Suprapubic skin (tissue), 4 donors: ENCODE data around the gene RBM17. TPM values are rescaled to one million over a fixed set of nuclear protein-coding genes. Genes with fewer than 3 reads are reported as not detected.
A peak's percentile ranks its signal among the peaks of the same experiment; 100 is the strongest.

Experiments used
- DNase-seq, 2 donors: peaks; one replicate each; pipeline ENCODE4 v3.0.0-alpha.2; 2019; ENCODE audit warnings: low spot score in 2 of 2
- H3K27ac ChIP-seq: fragments of 200-600 bp; sonication (generic); one replicate; pipeline ENCODE4 v1.5.1; 2019
- H3K27me3 ChIP-seq: fragments of 200-600 bp; sonication (generic); one replicate; pipeline ENCODE4 v1.5.1; 2019
- H3K36me3 ChIP-seq: fragments of 200-600 bp; sonication (generic); one replicate; pipeline ENCODE4 v1.5.1; 2019
- H3K4me1 ChIP-seq: fragments of 200-600 bp; sonication (generic); one replicate; pipeline ENCODE4 v1.5.1; 2019
- H3K4me3 ChIP-seq: fragments of 200-600 bp; sonication (generic); one replicate; pipeline ENCODE4 v1.5.1; 2019; ENCODE audit warnings: mild to moderate bottlenecking
- H3K9me3 ChIP-seq: fragments of 200-600 bp; sonication (generic); one replicate; pipeline ENCODE4 v1.5.1; 2019
- EP300 ChIP-seq: sonication (generic); formaldehyde crosslinking; IDR thresholded peaks from one replicate; pipeline ENCODE4 v1.6.1; 2017; ENCODE audit warnings: antibody characterized with exemption
- POLR2A ChIP-seq, 2 donors: fragments of 450-650 bp; IDR thresholded peaks; one replicate each; pipeline ENCODE4 v1.6.1; 2017; ENCODE audit warnings: antibody characterized with exemption in 2 of 2, mild to moderate bottlenecking in 2 of 2, moderate library complexity in 2 of 2
- POLR2AphosphoS5 ChIP-seq, 3 donors: sonication (generic); formaldehyde crosslinking; IDR thresholded peaks; one replicate each; pipeline ENCODE4 v1.6.1; 2017; ENCODE audit warnings: antibody characterized with exemption in 3 of 3
- WGBS: methylation state at CpG from one replicate; pipeline ENCODE4 v1.1.5; 2018; 5-methylcytosine and 5-hydroxymethylcytosine counted together
- total RNA-seq, 4 donors: library from RNA; depleted of rRNA; stranded (reverse); fragments of >200 nt; gene quantifications; one replicate each; pipeline ENCODE4 v1.1.0, GENCODE V29; 2016
- TF ChIP-seq, protein P1 (sequence below), 2 donors: fragments of 200-600 bp in 1 of 2; fragments of 450-650 bp in 1 of 2; sonication (generic) in 1 of 2; IDR thresholded peaks; one replicate each; pipeline ENCODE4 v1.5.1; 2016 to 2019; ENCODE audit warnings: antibody characterized with exemption in 2 of 2, mild to moderate bottlenecking in 1 of 2, moderate library complexity in 1 of 2

RBM17 gene
- total RNA-seq, 4 donors from 2014 or later: 31.9 to 85.6 (median 42.9) TPM

DNA sequence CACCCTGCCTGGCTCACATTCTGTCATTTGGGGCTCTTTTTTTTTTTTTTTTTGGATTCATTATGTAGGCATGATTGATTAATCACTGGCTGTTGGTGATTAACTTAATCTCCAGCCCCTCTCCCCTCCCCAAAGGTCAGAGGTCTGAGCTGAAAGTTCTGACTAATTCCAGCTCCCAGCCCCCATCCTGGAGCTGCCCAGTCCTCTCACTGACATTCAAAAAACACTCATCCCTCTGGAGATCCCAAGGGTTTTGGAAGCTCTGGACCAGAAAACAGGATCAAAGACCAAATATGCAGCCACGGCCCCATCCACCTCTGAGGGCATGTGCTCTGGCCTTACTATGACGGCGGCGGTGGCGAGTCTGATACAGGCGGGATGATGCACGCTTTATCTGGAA, 53.8 kb downstream of the RBM17 start:
- WGBS: 92% methylated on average over 7 of the region's 7 CpGs
- H3K27me3 ChIP-seq: no peaks in the 10 kb centered on the region
- TF ChIP-seq, protein P1, sequence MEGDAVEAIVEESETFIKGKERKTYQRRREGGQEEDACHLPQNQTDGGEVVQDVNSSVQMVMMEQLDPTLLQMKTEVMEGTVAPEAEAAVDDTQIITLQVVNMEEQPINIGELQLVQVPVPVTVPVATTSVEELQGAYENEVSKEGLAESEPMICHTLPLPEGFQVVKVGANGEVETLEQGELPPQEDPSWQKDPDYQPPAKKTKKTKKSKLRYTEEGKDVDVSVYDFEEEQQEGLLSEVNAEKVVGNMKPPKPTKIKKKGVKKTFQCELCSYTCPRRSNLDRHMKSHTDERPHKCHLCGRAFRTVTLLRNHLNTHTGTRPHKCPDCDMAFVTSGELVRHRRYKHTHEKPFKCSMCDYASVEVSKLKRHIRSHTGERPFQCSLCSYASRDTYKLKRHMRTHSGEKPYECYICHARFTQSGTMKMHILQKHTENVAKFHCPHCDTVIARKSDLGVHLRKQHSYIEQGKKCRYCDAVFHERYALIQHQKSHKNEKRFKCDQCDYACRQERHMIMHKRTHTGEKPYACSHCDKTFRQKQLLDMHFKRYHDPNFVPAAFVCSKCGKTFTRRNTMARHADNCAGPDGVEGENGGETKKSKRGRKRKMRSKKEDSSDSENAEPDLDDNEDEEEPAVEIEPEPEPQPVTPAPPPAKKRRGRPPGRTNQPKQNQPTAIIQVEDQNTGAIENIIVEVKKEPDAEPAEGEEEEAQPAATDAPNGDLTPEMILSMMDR (IDR thresholded peaks at IDR 0.05): no peak
- TF ChIP-seq POLR2A (IDR thresholded peaks at IDR 0.05) (no peak), POLR2AphosphoS5 (IDR thresholded peaks at IDR 0.05) (no peak), EP300 (no peak)
- H3K4me1 ChIP-seq: peaks cover 58% of the 10 kb centered on the region
- no peak overlapping the region for H3K4me3 ChIP-seq
- DNase-seq: no peak
- H3K27ac ChIP-seq: peak overlapping the region; percentile 77
- no peaks in the 10 kb centered on the region for H3K36me3 ChIP-seq
- no peaks in the 10 kb centered on the region for H3K9me3 ChIP-seq

DNA sequence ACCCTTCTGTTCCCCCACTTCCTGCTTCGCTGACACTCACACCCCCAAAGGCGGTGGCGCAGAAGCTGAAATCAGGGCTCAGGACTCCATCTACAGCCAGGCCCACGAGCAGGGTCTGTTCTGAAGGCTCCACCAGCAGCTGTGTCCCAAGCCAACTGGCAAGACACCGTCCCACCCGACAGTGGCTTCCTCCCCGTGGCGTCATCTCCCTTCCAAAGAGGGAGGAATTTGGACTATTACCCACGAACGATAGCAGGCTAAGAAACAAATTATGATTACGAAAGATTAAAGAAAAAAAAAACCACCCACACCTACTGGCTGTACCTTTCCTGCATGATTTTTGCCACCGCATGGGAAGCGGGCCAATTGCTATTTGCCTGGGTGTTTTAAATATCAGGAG, 54.3 kb downstream of the RBM17 start:
- DNase-seq: no peak
- H3K27ac ChIP-seq: peak overlapping the region; percentile 77
- TF ChIP-seq, protein P1 (IDR thresholded peaks at IDR 0.05): no peak
- TF ChIP-seq EP300 (no peak), POLR2AphosphoS5 (IDR thresholded peaks at IDR 0.05) (no peak), POLR2A (IDR thresholded peaks at IDR 0.05) (no peak)
- 53% methylated on average over 11 of the region's 13 CpGs for WGBS
- H3K9me3 ChIP-seq: no peaks in the 10 kb centered on the region
- no peaks in the 10 kb centered on the region for H3K36me3 ChIP-seq
- H3K4me1 ChIP-seq: peaks cover 58% of the 10 kb centered on the region
- H3K4me3 ChIP-seq: no peak overlapping the region
- H3K27me3 ChIP-seq: no peaks in the 10 kb centered on the region

- Histone ChIP-seq H3K4me3 (peak overlapping the region; percentile 97), H3K27me3 (no peaks in the 10 kb centered on the region), H3K27ac (peak overlapping the region; percentile 91), H3K4me1 (peaks cover 58% of the 10 kb centered on the region), H3K36me3 (no peaks in the 10 kb centered on the region), H3K9me3 (no peaks in the 10 kb centered on the region)
- TF ChIP-seq POLR2AphosphoS5 (IDR thresholded peaks at IDR 0.05) (no peak), POLR2A (IDR thresholded peaks at IDR 0.05) (peak in 1 of 2 donors; percentile 80)
- TF ChIP-seq, protein P1 (IDR thresholded peaks at IDR 0.05): no peak
- DNase-seq: peak; percentile 93 to 94
- under 1% methylated on average over 32 of the region's 81 CpGs for WGBS
Measured at GRCh38 chr10:6144406-6145165, 55.8 kb downstream of the RBM17 start.

- Histone ChIP-seq H3K4me3 (peak overlapping the region; percentile 97), H3K9me3 (no peaks in the 10 kb centered on the region), H3K36me3 (no peaks in the 10 kb centered on the region), H3K27me3 (no peaks in the 10 kb centered on the region), H3K4me1 (peaks cover 56% of the 10 kb centered on the region), H3K27ac (peak overlapping the region; percentile 91)
- no peak for TF ChIP-seq POLR2A (IDR thresholded peaks at IDR 0.05)
- peak in 1 of 3 donors; percentile 33 for TF ChIP-seq POLR2AphosphoS5 (IDR thresholded peaks at IDR 0.05)
- 4% methylated on average over 37 of the region's 76 CpGs for WGBS
- DNase-seq: no peak
Measured at GRCh38 chr10:6145166-6145987, 56.5 kb downstream of the RBM17 start.

- TF ChIP-seq EP300 (no peak), POLR2AphosphoS5 (IDR thresholded peaks at IDR 0.05) (no peak), POLR2A (IDR thresholded peaks at IDR 0.05) (no peak)
- TF ChIP-seq, protein P1 (IDR thresholded peaks at IDR 0.05): no peak
- WGBS: 54% methylated on average over 15 of the region's 22 CpGs
Measured at GRCh38 chr10:6146013-6146785, 57.4 kb downstream of the RBM17 start.

More at GRCh38 chr10:6146013-6146785, 57.4 kb downstream of the RBM17 start:
- H3K27me3 ChIP-seq: no peaks in the 10 kb centered on the region
- H3K36me3 ChIP-seq: no peaks in the 10 kb centered on the region
- no peak for DNase-seq
- peak overlapping the region; percentile 97 for H3K4me3 ChIP-seq
- H3K9me3 ChIP-seq: no peaks in the 10 kb centered on the region
- peak overlapping the region; percentile 91 for H3K27ac ChIP-seq
- H3K4me1 ChIP-seq: peaks cover 52% of the 10 kb centered on the region
